Liver (tissue), 9 donors: ENCODE results near the gene DHX9. TPM values are rescaled to one million over a fixed set of nuclear protein-coding genes. Genes with fewer than 3 reads are reported as not detected.

Source experiments
- DNase-seq: peaks from one replicate; pipeline ENCODE4 v3.0.0-alpha.2; 2017; ENCODE audit warnings: low spot score
- H3K27ac ChIP-seq, 2 donors: one replicate each; pipeline ENCODE4 v1.7.0; 2013; ENCODE audit warnings: inconsistent platforms in 2 of 2, low read length in 2 of 2, control low read depth in 1 of 2, low read depth in 1 of 2, mild to moderate bottlenecking in 1 of 2
- H3K27me3 ChIP-seq, 4 donors: one replicate each; pipeline versions ENCODE4 v1.6.1 to v1.7.0; 2013; ENCODE audit warnings: low read length in 3 of 4, inconsistent platforms in 1 of 4, mild to moderate bottlenecking in 1 of 4, moderate library complexity in 1 of 4; ENCODE audit not compliant: control insufficient read depth in 4 of 4, insufficient read depth in 4 of 4
- H3K36me3 ChIP-seq, 4 donors: one replicate each; pipeline versions ENCODE4 v1.6.1 to v1.7.0; 2013; ENCODE audit warnings: low read length in 3 of 4, mild to moderate bottlenecking in 3 of 4, low read depth in 1 of 4, moderate library complexity in 1 of 4; ENCODE audit not compliant: control insufficient read depth in 4 of 4, insufficient read depth in 3 of 4
- H3K4me1 ChIP-seq, 4 donors: one replicate each; pipeline versions ENCODE4 v1.6.1 to v1.7.0; 2013; ENCODE audit warnings: low read length in 3 of 4, mild to moderate bottlenecking in 3 of 4, moderate library complexity in 1 of 4; ENCODE audit not compliant: control insufficient read depth in 4 of 4, insufficient read depth in 4 of 4
- H3K4me3 ChIP-seq, 3 donors: one replicate each; pipeline versions ENCODE4 v1.6.1 to v1.7.0; 2013; ENCODE audit warnings: low read length in 3 of 3, control low read depth in 1 of 3, low read depth in 1 of 3, mild to moderate bottlenecking in 1 of 3
- H3K9ac ChIP-seq, 2 donors: one replicate each; pipeline ENCODE4 v1.7.0; 2013; ENCODE audit warnings: low read length in 2 of 2, mild to moderate bottlenecking in 2 of 2, moderate library complexity in 2 of 2, control low read depth in 1 of 2, low read depth in 1 of 2
- H3K9me3 ChIP-seq, 4 donors: one replicate each; pipeline versions ENCODE4 v1.6.1 to v1.7.0; 2013; ENCODE audit warnings: low read length in 3 of 4; ENCODE audit not compliant: control insufficient read depth in 4 of 4
- ATF3 ChIP-seq: IDR thresholded peaks from 2 replicates; pipeline ENCODE4 v1.6.1; 2016; ENCODE audit warnings: antibody characterized with exemption
- CTCF ChIP-seq: fragments of 150-350 bp; IDR thresholded peaks from 2 replicates; pipeline ENCODE4 v1.5.1; 2017; ENCODE audit warnings: improper control_type of control experiment, low read depth, low read length; ENCODE audit not compliant: missing input control
- EGR1 ChIP-seq, 2 donors: IDR thresholded peaks; 2 replicates each; pipeline ENCODE4 v1.6.1; 2016 to 2018; ENCODE audit warnings: antibody characterized with exemption in 2 of 2, low read depth in 2 of 2
- FOXA1 ChIP-seq: IDR thresholded peaks from 2 replicates; pipeline ENCODE4 v1.6.1; 2016; ENCODE audit warnings: antibody characterized with exemption
- FOXA2 ChIP-seq: IDR thresholded peaks from 2 replicates; pipeline ENCODE4 v1.6.1; 2016; ENCODE audit warnings: antibody characterized with exemption
- GABPA ChIP-seq, 2 donors: IDR thresholded peaks in 1 of 2; conservative IDR thresholded peaks in 1 of 2; 2 replicates each; pipeline ENCODE4 v1.6.1; 2016; ENCODE audit warnings: antibody characterized with exemption in 2 of 2, mild to moderate bottlenecking in 1 of 2, moderate library complexity in 1 of 2
- HNF4A ChIP-seq, 2 donors: conservative IDR thresholded peaks; 2 replicates each; pipeline ENCODE4 v1.6.1; 2016; ENCODE audit warnings: antibody characterized with exemption in 2 of 2, mild to moderate bottlenecking in 2 of 2
- HNF4G ChIP-seq: IDR thresholded peaks from 2 replicates; pipeline ENCODE4 v1.6.1; 2016; ENCODE audit warnings: antibody characterized with exemption
- JUND ChIP-seq, 2 donors: IDR thresholded peaks; 2 replicates each; pipeline ENCODE4 v1.6.1; 2016; ENCODE audit warnings: antibody characterized with exemption in 2 of 2
- MAX ChIP-seq: IDR thresholded peaks from 2 replicates; pipeline ENCODE4 v1.6.1; 2016; ENCODE audit warnings: antibody characterized with exemption
- NR2F2 ChIP-seq: IDR thresholded peaks from 2 replicates; pipeline ENCODE4 v1.6.1; 2016; ENCODE audit warnings: antibody characterized with exemption
- RXRA ChIP-seq, 2 donors: IDR thresholded peaks; 2 replicates each; pipeline ENCODE4 v1.6.1; 2017 to 2018; ENCODE audit warnings: antibody characterized with exemption in 2 of 2, mild to moderate bottlenecking in 1 of 2
- TAF1 ChIP-seq: conservative IDR thresholded peaks from 2 replicates; pipeline ENCODE4 v1.6.1; 2016; ENCODE audit warnings: antibody characterized with exemption, mild to moderate bottlenecking
- YY1 ChIP-seq: IDR thresholded peaks from 2 replicates; pipeline ENCODE4 v1.6.1; 2016; ENCODE audit warnings: antibody characterized with exemption, mild to moderate bottlenecking
- ZBTB33 ChIP-seq: IDR thresholded peaks from 2 replicates; pipeline ENCODE4 v1.6.1; 2016; ENCODE audit warnings: antibody characterized with exemption
- WGBS: extraction: QIAGEN DNeasy Blood & Tissue Kit; methylation state at CpG from one replicate; pipeline ENCODE4 v1.1.7; 2013; 5-methylcytosine and 5-hydroxymethylcytosine counted together
- polyA plus RNA-seq, 2 donors: library from polyadenylated mRNA; stranded (reverse) in 1 of 2; unstranded in 1 of 2; fragments of 200-250 nt in 1 of 2; fragments of >200 nt in 1 of 2; fragmentation: Nextera tagmentation in 1 of 2; extraction: Ambion mirVana in 1 of 2; gene quantifications; one replicate each; pipeline versions ENCODE4 v1.2.1 to v1.2.3, GENCODE V29; 2013 to 2015
- total RNA-seq, 2 donors: library from RNA; depleted of rRNA; stranded (reverse); fragments of >200 nt; gene quantifications; one replicate each; pipeline ENCODE4 v1.2.3, GENCODE V29; 2014
- donor health status: healthy.
- donor health status: healthy.
- donor health status: healthy.
- donor health status: healthy.
- donor health status: healthy.

The DHX9 gene
- total and polyA plus RNA-seq, 4 donors: 23.1 to 108 (median 47.3) TPM

GRCh38 chr1:182885591-182885990, 46.4 kb downstream of the DHX9 start (continued):
- TF ChIP-seq CTCF (no peak), RXRA (IDR thresholded peaks at IDR 0.05) (no peak)

- H3K9ac ChIP-seq: no peak overlapping the region
- H3K27me3 ChIP-seq: no peaks in the 10 kb centered on the region
- TF ChIP-seq JUND (IDR thresholded peaks at IDR 0.05): no peak
- no peak for TF ChIP-seq ZBTB33
- TF ChIP-seq YY1: no peak
- TF ChIP-seq CTCF: no peak
- no peak for TF ChIP-seq FOXA1
- no peak for TF ChIP-seq EGR1 (IDR thresholded peaks at IDR 0.05; ENCODE audit: low read depth in 2 of 2)
- no peak for TF ChIP-seq ATF3
- no peak for TF ChIP-seq GABPA (IDR thresholded peaks at IDR 0.05 in 1 of 2, conservative IDR thresholded peaks at IDR 0.05 in 1 of 2)
- TF ChIP-seq HNF4A (conservative IDR thresholded peaks at IDR 0.05): no peak
- TF ChIP-seq RXRA (IDR thresholded peaks at IDR 0.05): no peak
- no peak for TF ChIP-seq NR2F2
- no peak for TF ChIP-seq TAF1
- no peak for TF ChIP-seq FOXA2
- no peak overlapping the region for H3K27ac ChIP-seq
- peaks cover 11 to 56% (median 56%) of the 10 kb centered on the region in 4 donors for H3K36me3 ChIP-seq
- H3K4me3 ChIP-seq: no peak overlapping the region
- no peak for DNase-seq
- no peaks in the 10 kb centered on the region for H3K4me1 ChIP-seq
- WGBS: 98% methylated on average over 11 of the region's 11 CpGs
- H3K9me3 ChIP-seq: no peaks in the 10 kb centered on the region
Measured at GRCh38 chr1:182886985-182887384, 47.8 kb downstream of the DHX9 start.

- Histone ChIP-seq H3K4me3 (no peak overlapping the region), H3K36me3 (peaks cover 10 to 40% (median 39%) of the 10 kb centered on the region in 4 donors), H3K27me3 (no peaks in the 10 kb centered on the region), H3K9ac (no peak overlapping the region), H3K9me3 (no peaks in the 10 kb centered on the region), H3K4me1 (no peaks in the 10 kb centered on the region), H3K27ac (no peak overlapping the region)
- DNase-seq: no peak
- WGBS: 82% methylated on average over 7 of the region's 7 CpGs
- TF ChIP-seq HNF4G: no peak
- TF ChIP-seq RXRA (IDR thresholded peaks at IDR 0.05): no peak
- TF ChIP-seq MAX: no peak
- TF ChIP-seq FOXA2: no peak
- TF ChIP-seq CTCF: no peak
- no peak for TF ChIP-seq TAF1
- TF ChIP-seq JUND (IDR thresholded peaks at IDR 0.05): no peak
- no peak for TF ChIP-seq ZBTB33
Measured at GRCh38 chr1:182888736-182889531, 49.8 kb downstream of the DHX9 start.
